Activated T-cell treated with anti-CD3 and anti-CD28 coated beads for 48 hours (primary cell): Measurements from ENCODE around the gene AGPAT3.

ENCODE experiments used
- DNase-seq: peaks from one replicate; pipeline ENCODE4 v3.0.0-alpha.2; 2020; ENCODE audit warnings: low read depth

AGPAT3 gene

DNA sequence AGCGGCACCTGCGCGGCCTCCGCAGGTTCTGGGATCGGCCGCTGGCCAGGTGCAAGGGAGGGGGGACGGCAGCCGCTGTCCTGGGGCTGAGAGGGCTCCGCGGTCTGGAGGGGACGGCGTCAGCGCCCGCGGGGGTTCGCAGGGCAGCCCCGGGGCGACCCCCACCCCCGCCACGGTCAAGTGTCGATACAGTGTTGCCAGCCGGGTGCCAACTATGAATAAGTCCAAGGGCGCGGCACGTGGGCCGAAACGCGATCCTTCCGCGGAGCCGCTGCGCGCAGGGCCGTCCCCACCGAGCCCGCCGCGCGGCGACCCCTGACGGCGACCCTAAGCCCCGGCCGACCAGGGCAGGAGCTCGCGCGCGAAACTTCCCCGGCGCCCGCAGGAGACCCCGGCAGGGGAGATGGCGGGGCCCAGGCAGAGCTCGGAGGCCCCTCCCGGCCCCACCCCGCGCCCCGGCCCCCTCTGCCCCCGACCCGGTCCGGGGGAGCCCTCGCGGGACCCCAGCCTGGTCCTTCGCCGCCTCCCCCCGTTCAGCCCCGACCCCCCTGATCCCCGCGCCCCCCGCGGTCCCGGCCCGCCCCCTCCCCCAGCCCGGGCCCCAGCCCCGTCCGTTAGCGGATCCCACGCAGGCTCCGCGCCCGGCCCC, 586 bp upstream of the AGPAT3 start:
- DNase-seq, result peak; percentile 27

DNA sequence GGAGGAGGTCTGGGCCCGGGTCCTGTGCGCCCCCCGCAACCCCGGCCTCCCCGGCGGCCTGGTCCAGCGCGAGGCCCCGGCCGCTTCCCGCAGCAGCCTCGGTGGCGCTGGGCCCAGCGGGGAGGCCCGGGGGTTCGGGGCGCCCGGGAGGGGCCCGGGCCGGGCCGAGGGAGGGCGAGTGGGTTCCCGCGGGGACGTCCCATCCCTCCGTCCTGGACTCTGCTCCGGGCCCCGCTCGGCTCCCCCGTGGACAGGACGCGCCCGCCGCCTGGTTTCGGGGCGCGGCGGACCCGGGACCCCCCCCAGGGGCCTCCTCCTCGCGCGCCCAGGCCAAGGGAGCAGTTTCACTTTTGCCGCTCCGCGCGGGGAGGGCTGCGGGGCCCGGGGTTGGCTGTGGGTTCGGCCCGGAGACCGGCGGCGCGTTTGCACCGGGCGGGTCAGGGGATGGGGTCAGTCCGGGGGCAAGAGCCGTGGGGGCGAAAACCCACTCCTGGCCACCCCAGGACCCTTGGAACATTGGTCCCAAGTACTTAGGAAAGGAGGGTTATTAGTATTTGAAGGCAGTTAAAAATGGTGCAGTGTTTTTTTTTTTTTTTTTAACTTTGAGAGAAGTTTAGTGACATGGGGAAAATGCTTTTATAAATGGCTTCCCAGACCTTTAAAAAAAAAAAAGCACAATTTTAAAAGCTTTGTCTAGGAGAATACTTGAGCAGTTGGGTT, 677 bp downstream of the AGPAT3 start:
- DNase-seq, result peak; percentile 39

GRCh38 chr21:43866260-43866629, 1.2 kb downstream of the AGPAT3 start:
- peak; percentile 53 for DNase-seq

DNA sequence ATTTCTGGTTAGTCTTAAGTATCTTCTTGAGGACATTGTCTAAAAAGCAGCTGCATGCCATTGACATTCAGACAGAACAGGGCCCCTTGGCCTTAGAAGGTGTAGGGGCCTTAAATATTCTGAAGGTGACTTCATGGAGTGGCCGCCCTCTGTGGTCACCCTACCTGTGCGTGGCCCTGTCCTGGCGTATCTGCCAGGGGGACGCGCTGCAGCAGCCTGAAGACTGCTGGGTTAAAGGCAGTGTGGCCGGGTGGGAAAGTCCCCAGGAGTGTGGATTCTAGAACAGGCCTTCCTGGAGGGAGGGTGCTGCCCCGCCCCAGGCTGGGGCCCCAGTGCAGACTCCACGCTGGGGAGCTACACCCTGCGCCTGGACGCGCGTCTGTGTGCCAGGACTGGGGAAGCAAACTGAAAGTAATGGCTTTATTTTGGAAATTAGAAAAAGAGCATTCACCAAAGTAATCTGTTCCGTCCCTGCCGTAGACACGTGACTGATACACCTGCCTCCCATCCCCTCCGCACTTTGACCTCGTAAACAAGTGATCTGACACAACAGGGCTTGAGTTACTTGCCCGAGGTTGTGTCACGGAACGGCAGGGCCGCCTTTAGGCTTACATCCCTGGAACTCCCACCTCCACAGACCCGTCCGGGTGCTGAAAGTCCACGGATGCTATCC, 1.8 kb downstream of the AGPAT3 start:
- DNase-seq, result peak; percentile 46

DNA sequence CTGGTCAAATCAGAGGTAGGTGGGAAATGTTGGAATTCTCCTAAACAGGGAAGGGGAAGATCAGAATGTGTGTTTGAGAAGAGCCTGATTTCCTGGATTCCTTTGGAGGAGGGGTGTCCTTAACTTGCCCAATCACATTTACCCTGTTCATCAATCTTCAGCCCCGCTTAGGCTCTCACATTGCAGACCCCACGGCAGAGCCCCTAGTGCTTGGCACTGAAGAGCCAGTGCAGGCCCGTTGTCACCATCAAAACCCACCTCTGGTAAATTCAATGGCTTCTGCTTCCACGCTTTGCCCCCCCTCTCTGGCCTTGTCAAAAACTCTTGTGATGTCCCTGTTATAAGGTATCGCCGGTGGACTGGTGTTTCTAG, 2.3 kb downstream of the AGPAT3 start:
- DNase-seq, result no peak

DNA sequence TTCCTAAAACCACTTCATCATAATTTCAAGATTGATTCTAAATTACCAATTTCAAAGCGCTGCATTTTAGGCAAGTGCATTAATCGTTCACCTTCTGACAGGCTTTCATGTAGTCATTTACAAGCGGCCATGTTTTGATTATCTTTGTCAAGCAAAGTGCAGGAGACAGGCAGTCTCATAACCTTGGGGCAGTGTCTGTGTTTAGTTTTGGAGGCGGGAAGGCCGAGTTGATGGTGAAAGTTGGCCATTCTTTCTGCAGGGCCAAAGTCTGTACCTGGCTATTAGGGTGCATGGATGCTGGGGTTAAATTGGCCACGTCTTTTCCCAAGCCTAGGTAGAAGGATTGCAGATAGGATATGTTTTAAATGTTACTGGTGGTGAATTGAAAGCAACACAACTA, 2.9 kb downstream of the AGPAT3 start:
- DNase-seq, result no peak

DNA sequence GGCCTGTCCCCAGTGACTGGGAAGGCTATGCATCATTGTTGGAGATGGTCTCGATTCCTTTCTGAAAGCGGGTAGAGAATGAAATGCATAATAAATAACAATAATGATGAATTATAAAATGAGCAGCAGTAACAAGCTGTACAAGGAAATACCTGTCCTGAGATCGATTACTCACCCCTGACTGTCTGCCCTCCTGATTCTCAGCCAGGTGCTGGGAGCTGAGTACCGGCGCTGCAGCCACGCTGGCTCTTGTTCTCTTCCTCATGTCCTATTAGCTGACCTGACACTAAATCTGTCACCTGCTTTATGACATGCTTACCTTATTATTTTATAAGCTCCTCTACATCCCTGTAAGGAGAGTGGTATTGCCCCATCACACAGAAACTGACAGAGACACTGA, 3.4 kb downstream of the AGPAT3 start:
- no peak for DNase-seq

GRCh38 chr21:43869486-43870325, 4.7 kb downstream of the AGPAT3 start:
- no peak for DNase-seq

DNA sequence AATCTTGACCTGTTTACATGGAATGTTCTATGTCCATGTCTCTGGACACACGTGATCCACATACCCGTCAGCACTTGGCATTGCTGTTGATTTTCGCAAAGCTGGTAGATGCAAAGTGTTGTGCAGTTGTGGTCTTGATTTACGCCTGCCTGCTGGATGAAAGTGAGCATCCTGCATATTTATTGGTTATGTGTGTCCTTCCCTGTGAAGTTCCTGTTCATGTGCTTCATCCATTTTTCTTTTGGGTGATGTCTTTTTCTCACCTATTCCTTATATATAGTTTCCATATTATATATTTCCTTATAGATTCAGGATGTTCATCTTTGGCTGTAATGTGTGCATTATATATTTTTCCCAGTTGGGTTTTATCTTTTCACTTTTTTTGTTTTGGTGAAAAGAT, 6.5 kb downstream of the AGPAT3 start:
- DNase-seq, result no peak

DNA sequence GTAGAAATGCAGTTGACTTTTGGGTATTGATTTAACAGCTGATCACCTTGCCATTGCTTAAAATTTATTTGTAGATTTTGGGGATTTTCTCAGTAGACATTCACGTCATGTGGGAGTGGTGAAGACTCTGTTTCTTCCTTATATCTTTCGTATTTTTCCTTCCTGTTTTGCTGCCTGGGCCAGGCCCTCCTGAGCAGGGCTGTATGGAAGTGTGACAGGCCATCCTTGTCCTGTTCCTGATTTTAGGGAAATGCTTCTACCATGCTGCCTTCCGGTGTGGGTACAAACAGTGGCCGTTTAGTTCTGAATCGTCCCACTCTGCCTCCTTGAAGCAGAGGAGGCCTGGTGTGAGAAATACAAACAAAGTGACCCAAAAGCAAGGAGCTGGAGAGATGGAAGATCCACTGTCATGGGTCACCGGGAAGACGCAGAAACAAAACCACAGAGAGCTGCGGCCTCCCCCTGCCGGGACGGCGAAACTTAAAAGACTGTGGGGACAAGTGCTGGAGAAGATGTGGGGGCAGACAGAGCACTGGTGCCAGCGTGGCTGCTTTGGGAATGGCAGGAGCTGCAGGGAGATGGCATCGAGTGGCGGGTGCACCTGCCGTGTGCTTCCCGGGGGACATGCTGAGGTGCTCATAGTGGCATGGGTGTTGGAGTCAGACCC, 7.6 kb downstream of the AGPAT3 start:
- no peak for DNase-seq

DNA sequence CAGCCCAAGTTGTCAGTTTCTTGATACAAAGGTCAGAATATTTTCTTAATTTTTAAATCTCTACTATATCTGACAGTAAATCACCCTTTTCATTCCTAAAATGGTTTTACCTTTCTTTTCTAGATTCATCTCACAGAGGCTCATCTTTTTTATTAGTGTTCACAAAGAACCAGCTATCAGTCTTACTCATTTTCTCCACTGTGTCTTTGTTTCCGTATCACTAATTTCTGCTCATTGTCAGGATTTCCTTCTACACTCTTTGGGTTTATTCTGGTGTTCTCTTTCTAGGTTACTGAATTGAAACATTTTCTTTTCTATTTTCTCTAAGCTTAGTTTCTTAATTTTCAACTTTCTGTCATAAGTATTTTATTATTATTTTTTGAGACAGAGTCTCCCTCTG, 8.7 kb downstream of the AGPAT3 start:
- no peak for DNase-seq

- DNase-seq, result no peak
Observed at GRCh38 chr21:43874085-43874805, 9.2 kb downstream of the AGPAT3 start.

GRCh38 chr21:43876605-43877004, 11.6 kb downstream of the AGPAT3 start:
- DNase-seq, result no peak

DNA sequence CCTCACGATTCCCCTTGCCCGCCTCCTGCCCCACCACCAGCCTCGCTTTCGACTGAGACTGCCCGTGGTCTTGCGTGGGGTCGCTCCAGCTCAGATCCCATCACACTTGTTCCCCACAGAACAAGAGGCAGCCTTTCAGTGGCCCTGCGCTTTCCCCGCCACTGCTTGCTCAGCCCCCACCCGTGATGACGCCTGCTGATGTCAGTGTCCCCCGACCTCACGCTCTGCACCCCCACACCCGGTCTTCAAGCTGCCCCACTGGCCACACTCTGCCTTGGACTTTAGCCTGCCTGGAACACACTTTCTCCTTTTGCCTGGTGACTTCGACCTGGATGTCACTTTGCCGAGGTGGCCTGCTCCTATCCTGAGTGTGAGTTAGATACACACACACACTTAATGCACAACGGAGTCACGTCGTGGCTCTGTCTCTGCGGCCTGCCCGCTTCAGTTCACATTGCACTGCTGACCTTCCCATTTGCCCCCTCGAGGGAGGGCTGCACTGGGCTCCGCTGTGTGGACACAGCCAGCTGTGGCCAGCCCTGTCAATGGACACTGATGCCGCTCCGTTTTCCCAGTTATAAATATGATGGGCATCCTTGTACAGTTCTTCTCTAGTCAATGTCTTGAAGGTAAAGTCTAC, 13.0 kb downstream of the AGPAT3 start:
- DNase-seq, result no peak

- no peak for DNase-seq
Observed at GRCh38 chr21:43879348-43880110, 14.5 kb downstream of the AGPAT3 start.

- DNase-seq, result no peak
Observed at GRCh38 chr21:43880111-43880985, 15.3 kb downstream of the AGPAT3 start.

DNA sequence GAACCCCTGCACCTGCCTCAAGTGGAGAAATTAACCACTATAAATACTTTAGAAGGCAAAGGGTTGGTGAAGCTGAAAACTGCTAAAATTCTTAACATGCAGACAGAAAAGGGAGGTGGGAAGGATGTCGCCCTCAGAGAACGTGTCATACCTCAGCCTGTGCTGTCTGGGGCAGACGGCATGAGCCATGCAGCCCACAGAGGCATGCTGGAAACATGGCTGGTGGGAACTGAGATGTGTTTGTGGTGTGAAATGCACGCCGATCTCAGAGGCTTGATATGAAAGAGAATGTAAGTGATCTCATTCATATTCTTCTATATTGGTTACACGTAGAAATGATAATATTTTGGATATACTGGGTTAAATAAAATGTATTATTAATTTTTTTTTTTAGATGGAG, 16.3 kb downstream of the AGPAT3 start:
- DNase-seq, result peak; percentile 46

DNA sequence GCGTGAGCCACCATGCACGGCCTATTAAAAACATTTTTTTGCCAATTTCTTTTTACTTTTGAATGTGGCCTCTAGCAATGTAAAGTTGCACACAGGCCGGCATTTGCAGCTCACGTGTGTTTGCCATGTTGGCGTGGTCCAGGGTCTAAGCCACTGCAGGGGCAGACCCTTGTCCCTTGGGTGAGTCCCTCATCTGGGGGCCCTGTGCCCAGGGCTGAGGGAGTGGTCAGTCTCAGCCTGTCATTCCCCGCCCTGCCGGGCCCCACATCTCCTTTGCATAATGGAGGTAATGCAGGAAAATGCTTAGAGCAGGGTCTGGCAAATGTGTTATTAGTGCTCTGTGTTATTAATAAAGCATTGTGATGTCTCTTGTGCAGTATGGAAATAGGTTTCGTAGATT, 16.9 kb downstream of the AGPAT3 start:
- no peak for DNase-seq

DNA sequence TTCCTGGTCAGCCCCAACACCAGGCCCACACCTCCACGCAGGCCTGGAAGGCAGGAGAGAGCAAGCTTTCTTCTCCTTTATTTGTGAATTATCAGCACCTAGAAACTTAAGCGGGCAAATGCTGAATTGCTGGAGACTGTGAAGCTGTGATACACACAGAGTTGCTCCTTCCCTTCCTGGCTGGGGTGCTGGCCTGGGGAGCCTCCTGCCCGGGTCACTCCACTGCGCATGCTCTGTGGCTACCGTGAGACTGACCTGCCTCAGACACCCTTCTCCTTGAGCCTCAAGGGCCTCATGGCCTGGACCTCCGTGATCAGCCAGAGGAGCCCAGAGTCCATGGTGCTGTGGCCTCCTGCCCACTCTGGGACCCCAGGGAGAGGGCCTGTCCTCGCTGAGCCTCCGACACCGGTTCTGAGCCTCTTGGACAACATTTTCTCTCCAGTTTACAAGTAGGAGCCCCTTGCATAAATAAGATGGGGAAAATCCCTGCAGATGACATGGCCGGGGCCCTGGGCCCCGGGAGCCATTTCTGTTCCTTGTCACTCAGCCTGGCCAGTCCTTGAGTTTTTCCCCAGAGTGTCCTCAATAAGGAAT, 18.0 kb downstream of the AGPAT3 start:
- DNase-seq, result no peak
